Endothelial cell of umbilical vein (primary cell): ENCODE measurements around the gene UNC5C. TPM values are rescaled to one million over a fixed set of nuclear protein-coding genes. Genes with fewer than 3 reads are reported as not detected.

Experiments
- BruUV-seq: library from RNA; stranded (reverse); fragments of 400-500 nt; replicated peaks from 2 replicates; lab custom pipeline; 2021; lab: Mats Ljungman, UMichigan
- CTCF ChIA-PET: fragments of 300-600, 350-600 bp; sonication (Branson Sonifier 250); formaldehyde crosslinking; loops from one replicate; lab custom pipeline; 2021; ENCODE audit warnings: antibody characterized with exemption, inconsistent platforms; lab: Charles Lee
- POLR2A ChIA-PET: fragments of 300-600, 350-600 bp; sonication (Branson Sonifier 250); formaldehyde crosslinking; loops from one replicate; lab custom pipeline; 2021; ENCODE audit warnings: antibody characterized with exemption, inconsistent platforms; lab: Charles Lee
- DNase-seq: peaks from one replicate; pipeline ENCODE4 v3.0.0-alpha.2; 2011; ENCODE audit warnings: low read depth, low spot score
- FAIRE-seq: peaks from 2 replicates; lab custom pipeline; 2011; peaks lifted over from hg19 to GRCh38; lab: Jason Lieb, UNC
- H2AFZ ChIP-seq: 2 replicates; pipeline ENCODE4 v1.6.0; 2012; ENCODE audit warnings: low read depth, low read length, control low read depth, inconsistent platforms
- H3K27ac ChIP-seq: 2 replicates; pipeline ENCODE4 v1.5.1; 2011; ENCODE audit warnings: low read depth, mild to moderate bottlenecking, control low read depth, low read length, moderate library complexity; ENCODE audit not compliant: insufficient read depth
- H3K27me3 ChIP-seq, 2 experiments: 2 replicates each; pipeline versions ENCODE4 v1.6.0 to v1.6.1; 2011; ENCODE audit warnings: low read length in 2 of 2, mixed read lengths in 1 of 2; ENCODE audit not compliant: control insufficient read depth in 2 of 2, insufficient read depth in 2 of 2
- H3K36me3 ChIP-seq, 2 experiments: 2 replicates in 1 of 2; 3 replicates in 1 of 2; pipeline ENCODE4 v1.5.1; 2011; ENCODE audit warnings: low read length in 2 of 2, mild to moderate bottlenecking in 1 of 2, moderate library complexity in 1 of 2; ENCODE audit not compliant: control insufficient read depth in 2 of 2, insufficient read depth in 2 of 2; ENCODE audit errors: extremely low read depth in 1 of 2
- H3K4me1 ChIP-seq: 3 replicates; pipeline ENCODE4 v1.5.1; 2011; ENCODE audit warnings: mild to moderate bottlenecking, low read length; ENCODE audit not compliant: control insufficient read depth, insufficient read depth; ENCODE audit errors: extremely low read depth
- H3K4me2 ChIP-seq: 2 replicates; pipeline ENCODE4 v1.6.1; 2011; ENCODE audit warnings: low read length, control low read depth, mixed read lengths; ENCODE audit not compliant: insufficient read depth
- H3K4me3 ChIP-seq, 3 experiments: fragments of 200-600 bp in 1 of 3; sonication (generic), shearing (Covaris generic) in 1 of 3; replicated peaks in 1 of 3; 2 replicates each; pipeline ENCODE4 v1.5.1; 2011 to 2016; ENCODE audit warnings: control low read depth in 3 of 3, low read length in 3 of 3, mild to moderate bottlenecking in 2 of 3, inconsistent platforms in 1 of 3, low read depth in 1 of 3, moderate library complexity in 1 of 3; ENCODE audit not compliant: insufficient read depth in 1 of 3
- H3K79me2 ChIP-seq: 2 replicates; pipeline ENCODE4 v1.6.0; 2012; ENCODE audit warnings: low read length, inconsistent platforms; ENCODE audit not compliant: control insufficient read depth, insufficient read depth
- H3K9ac ChIP-seq: replicated peaks from 2 replicates; pipeline ENCODE3; 2011; ENCODE audit warnings: low read length, control low read depth; ENCODE audit not compliant: insufficient read depth; ENCODE audit errors: extremely low read depth
- H3K9me1 ChIP-seq: replicated peaks from 3 replicates; pipeline ENCODE4 v1.6.0; 2011; ENCODE audit warnings: mild to moderate bottlenecking, low read length; ENCODE audit not compliant: control insufficient read depth, insufficient read depth; ENCODE audit errors: extremely low read depth
- H3K9me3 ChIP-seq: replicated peaks from 2 replicates; pipeline ENCODE4 v1.5.1; 2012; ENCODE audit warnings: low read length, inconsistent platforms; ENCODE audit not compliant: control insufficient read depth, insufficient read depth
- H4K20me1 ChIP-seq: replicated peaks from 2 replicates; pipeline ENCODE3; 2011; ENCODE audit warnings: mild to moderate bottlenecking, low read length; ENCODE audit not compliant: control insufficient read depth, insufficient read depth; ENCODE audit errors: extremely low read depth
- EZH2 ChIP-seq: IDR thresholded peaks from 2 replicates; pipeline ENCODE4 v1.6.1; 2012; ENCODE audit warnings: borderline replicate concordance, low read depth, mild to moderate bottlenecking, moderate library complexity, low read length, inconsistent platforms; ENCODE audit not compliant: severe bottlenecking
- FOS ChIP-seq: IDR thresholded peaks from 2 replicates; pipeline ENCODE4 v1.6.1; 2011; ENCODE audit warnings: mild to moderate bottlenecking, low read length, moderate library complexity, borderline replicate concordance; ENCODE audit not compliant: insufficient read depth
- GATA2 ChIP-seq: IDR thresholded peaks from 2 replicates; pipeline ENCODE4 v1.7.0; 2011; ENCODE audit warnings: low read depth, mild to moderate bottlenecking, moderate library complexity, mixed read lengths, low read length; ENCODE audit not compliant: insufficient read length, insufficient read depth
- JUN ChIP-seq: IDR thresholded peaks from 2 replicates; pipeline ENCODE4 v1.6.1; 2011; ENCODE audit warnings: borderline replicate concordance, low read depth; ENCODE audit not compliant: insufficient read length, insufficient read depth
- MYC ChIP-seq: IDR thresholded peaks from one replicate; pipeline ENCODE4 v1.6.1; 2011; ENCODE audit warnings: mild to moderate bottlenecking, low read depth, low read length
- POLR2A ChIP-seq: IDR thresholded peaks from 2 replicates; pipeline ENCODE4 v1.6.1; 2012; ENCODE audit warnings: low read depth, mild to moderate bottlenecking, control low read depth, low read length
- POLR2AphosphoS5 ChIP-seq: IDR thresholded peaks from 2 replicates; pipeline ENCODE4 v1.6.1; 2012; ENCODE audit warnings: low read depth, mild to moderate bottlenecking, control low read depth, low read length, moderate library complexity; ENCODE audit not compliant: insufficient read depth
- dilution Hi-C: fragments of 300-500 bp; cut with MboI; formaldehyde crosslinking; loops from one replicate; pipeline ENCODE4 v1.15.0; 2019; ENCODE audit warnings: low sequenced_read_pairs; ENCODE audit not compliant: extremely low pct_ligation_motif_present
- intact Hi-C: fragments of 100-400 bp; cut with micrococcal nuclease; formaldehyde crosslinking; loops from one replicate; pipeline ENCODE4 v1.10.0; 2022
- polyA plus RNA-seq, 4 experiments: library from polyadenylated mRNA; depleted of rRNA in 3 of 4; stranded (reverse) in 3 of 4; unstranded in 1 of 4; fragments of >200 nt; gene quantifications; 2 replicates each; pipeline versions ENCODE4 v1.2.1 to v1.2.3, GENCODE V29; 2011 to 2012; ENCODE audit warnings: missing spikeins in 1 of 4
- total RNA-seq: library from RNA; stranded (reverse); gene quantifications from 2 replicates; pipeline ENCODE4 v1.2.3, GENCODE V29; 2021
- TF ChIP-seq, protein P1 (sequence below): IDR thresholded peaks from 2 replicates; pipeline ENCODE4 v1.6.1; 2011; ENCODE audit not compliant: insufficient read depth, insufficient read length
- TF ChIP-seq, protein P2 (sequence below), 2 donors: IDR thresholded peaks; 1 replicate in 1 of 2; 2 replicates in 1 of 2; pipeline ENCODE4 v1.5.1; 2011; ENCODE audit warnings: low read length in 2 of 2, mild to moderate bottlenecking in 2 of 2, moderate library complexity in 2 of 2, control low read depth in 1 of 2, inconsistent platforms in 1 of 2, low read depth in 1 of 2; ENCODE audit not compliant: insufficient read depth in 1 of 2; ENCODE audit errors: extremely low read depth in 1 of 2

UNC5C gene
- total and polyA plus RNA-seq, 2 donors (not counting 3 experiments of a cell fraction or from before 2014, with no cell fraction given) = 0.44 to 0.53 TPM

DNA sequence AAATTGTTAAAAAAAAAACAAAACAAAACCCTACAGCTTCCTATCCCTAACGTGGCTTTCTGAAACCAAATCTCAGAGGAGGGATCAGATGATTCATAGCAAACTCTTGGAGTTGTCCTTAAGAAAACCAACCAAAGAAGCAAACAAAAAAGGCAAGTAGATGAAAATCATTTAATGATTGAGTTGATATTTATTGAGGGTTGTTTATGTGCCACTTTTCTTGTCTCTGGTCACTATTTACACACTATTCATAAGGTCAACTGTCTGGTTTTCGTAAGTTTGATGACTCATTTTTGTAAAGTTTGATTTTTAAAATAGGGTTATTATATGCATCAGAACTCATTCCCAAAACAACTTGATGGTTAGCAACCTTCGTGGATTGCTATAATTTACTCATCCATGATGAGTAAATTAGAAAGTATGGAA is 133.4 kb downstream of the UNC5C start:
- Histone ChIP-seq H3K4me1 (peaks cover 6% of the 10 kb centered on the region), H4K20me1 (no peaks in the 10 kb centered on the region), H3K9me1 (no peaks in the 10 kb centered on the region), H3K4me2 (no peak overlapping the region), H2AFZ (no peak overlapping the region), H3K9ac (no peak overlapping the region), H3K79me2 (no peaks in the 10 kb centered on the region), H3K9me3 (no peaks in the 10 kb centered on the region), H3K4me3 (no peak overlapping the region), H3K27ac (no peak overlapping the region), H3K36me3 (no peaks in the 10 kb centered on the region), H3K27me3 (no peaks in the 10 kb centered on the region)
- BruUV-seq = no TSS peak
- dilution Hi-C loops = no loop called here
- TF ChIP-seq, protein P1, sequence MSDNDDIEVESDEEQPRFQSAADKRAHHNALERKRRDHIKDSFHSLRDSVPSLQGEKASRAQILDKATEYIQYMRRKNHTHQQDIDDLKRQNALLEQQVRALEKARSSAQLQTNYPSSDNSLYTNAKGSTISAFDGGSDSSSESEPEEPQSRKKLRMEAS = no peak
- TF ChIP-seq EZH2 (no peak), POLR2A (no peak), POLR2AphosphoS5 (no peak), JUN (no peak), FOS (no peak), MYC (no peak), GATA2 (no peak)
- TF ChIP-seq, protein P2, sequence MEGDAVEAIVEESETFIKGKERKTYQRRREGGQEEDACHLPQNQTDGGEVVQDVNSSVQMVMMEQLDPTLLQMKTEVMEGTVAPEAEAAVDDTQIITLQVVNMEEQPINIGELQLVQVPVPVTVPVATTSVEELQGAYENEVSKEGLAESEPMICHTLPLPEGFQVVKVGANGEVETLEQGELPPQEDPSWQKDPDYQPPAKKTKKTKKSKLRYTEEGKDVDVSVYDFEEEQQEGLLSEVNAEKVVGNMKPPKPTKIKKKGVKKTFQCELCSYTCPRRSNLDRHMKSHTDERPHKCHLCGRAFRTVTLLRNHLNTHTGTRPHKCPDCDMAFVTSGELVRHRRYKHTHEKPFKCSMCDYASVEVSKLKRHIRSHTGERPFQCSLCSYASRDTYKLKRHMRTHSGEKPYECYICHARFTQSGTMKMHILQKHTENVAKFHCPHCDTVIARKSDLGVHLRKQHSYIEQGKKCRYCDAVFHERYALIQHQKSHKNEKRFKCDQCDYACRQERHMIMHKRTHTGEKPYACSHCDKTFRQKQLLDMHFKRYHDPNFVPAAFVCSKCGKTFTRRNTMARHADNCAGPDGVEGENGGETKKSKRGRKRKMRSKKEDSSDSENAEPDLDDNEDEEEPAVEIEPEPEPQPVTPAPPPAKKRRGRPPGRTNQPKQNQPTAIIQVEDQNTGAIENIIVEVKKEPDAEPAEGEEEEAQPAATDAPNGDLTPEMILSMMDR (IDR thresholded peaks at IDR 0.05; ENCODE audit: extremely low read depth in 1 of 2, insufficient read depth in 1 of 2, low read depth in 1 of 2, low read length in 2 of 2) = no peak
- ChIA-PET CTCF (no interaction called here), POLR2A (no interaction called here)
- FAIRE-seq (no peak), DNase-seq (no peak)
- intact Hi-C loops = no loop called here
